Fibroblast of villous mesenchyme (primary cell): ENCODE results near the gene ADD2. TPM values are rescaled to one million over a fixed set of nuclear protein-coding genes. Genes with fewer than 3 reads are reported as not detected.
"Not testable (repeated sequence)": the region's sequence is repeated elsewhere in the genome, so short reads cannot be mapped to it uniquely, and the experiment has no call there.

ENCODE experiments used
- DNase-seq: peaks from one replicate; pipeline ENCODE4 v3.0.0-alpha.2; 2010; ENCODE audit warnings: low read depth
- H3K4me3 ChIP-seq: 2 replicates; pipeline ENCODE4 v1.5.1; 2011; ENCODE audit warnings: low read depth, mild to moderate bottlenecking, low read length
- CTCF ChIP-seq: IDR thresholded peaks from 2 replicates; pipeline ENCODE4 v1.5.1; 2012; ENCODE audit warnings: low read depth, mild to moderate bottlenecking, low read length; ENCODE audit not compliant: insufficient read depth
- total RNA-seq: library from RNA; depleted of rRNA; stranded (reverse); fragments of >200 nt; gene quantifications from 2 replicates; pipeline ENCODE4 v1.2.3, GENCODE V29; 2012

The ADD2 gene
- total RNA-seq, 1 donor = not detected

DNA sequence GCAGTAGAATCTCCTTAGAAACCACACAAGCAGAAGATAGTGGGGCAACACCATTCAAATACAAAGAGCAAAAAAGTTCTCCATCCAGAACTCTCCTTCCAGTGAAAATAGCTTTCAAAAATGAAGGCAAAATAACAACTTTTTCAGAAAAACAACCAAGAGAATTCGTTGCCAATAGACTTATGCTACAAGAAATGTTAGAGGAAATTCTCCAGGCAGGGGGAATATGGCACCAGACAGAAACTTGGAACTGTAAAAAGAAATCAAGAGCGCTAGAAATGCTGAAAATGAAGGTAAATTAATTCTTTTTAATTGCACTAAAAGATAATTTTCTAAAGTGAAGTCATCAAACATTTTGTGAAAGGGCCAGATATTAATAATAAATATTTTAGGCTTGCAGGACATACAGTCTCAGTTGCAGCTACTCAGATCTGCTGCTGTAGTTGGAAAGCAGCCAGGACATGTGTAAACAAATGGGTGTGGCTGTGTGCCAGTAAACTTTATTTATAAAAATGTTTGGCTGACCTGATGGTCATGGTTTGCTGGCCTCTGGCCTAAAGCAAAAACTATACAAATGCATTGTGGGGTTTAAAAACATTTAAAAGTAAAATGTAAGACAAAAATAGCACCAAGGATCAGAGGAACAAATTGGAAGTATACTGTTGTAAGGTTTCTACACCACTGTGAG lies 140.6 kb downstream of the ADD2 start:
- no peak overlapping the region for H3K4me3 ChIP-seq
- peak; percentile 36 for DNase-seq
- TF ChIP-seq CTCF = no peak

DNA sequence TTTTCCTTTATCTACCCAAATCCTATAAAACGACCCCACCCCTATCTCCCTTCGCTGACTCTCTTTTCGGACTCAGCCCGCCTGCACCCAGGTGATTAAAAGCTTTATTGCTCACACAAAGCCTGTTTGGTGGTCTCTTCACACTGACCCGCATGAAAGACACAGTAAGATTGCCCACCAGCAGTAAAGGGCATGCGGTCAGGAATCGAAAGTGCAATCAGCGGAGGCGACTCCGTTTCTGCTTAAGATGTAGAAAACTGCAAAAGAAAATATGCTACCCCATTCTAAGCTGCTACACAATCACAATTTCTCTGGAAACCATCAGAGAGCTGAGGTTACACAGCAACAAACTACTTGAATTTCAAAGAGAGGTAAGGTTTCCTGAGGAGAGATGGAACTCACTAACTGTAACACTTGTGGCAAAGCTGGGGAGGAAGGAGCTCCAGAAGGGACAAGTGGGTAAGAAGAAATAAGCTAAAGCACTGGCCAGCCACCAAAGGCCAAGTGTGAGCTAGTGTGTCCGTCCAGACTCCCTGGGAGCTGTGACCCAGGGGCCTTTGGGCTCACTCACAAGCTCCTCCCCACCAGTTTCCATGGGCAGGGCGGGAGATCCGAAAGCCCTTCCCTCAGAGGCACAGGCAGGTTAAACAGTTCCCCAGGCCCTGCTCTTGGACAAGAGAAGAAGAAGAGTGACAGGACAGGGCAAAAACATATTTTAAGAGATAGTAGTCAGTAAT lies 141.6 kb downstream of the ADD2 start:
- no peak overlapping the region for H3K4me3 ChIP-seq
- no peak for DNase-seq
- TF ChIP-seq CTCF = no peak

GRCh38 chr2:70621536-70621935 lies 146.5 kb downstream of the ADD2 start:
- not testable (repeated sequence) for DNase-seq, H3K4me3 ChIP-seq

GRCh38 chr2:70620020-70620419 lies 148.0 kb downstream of the ADD2 start:
- no peak for TF ChIP-seq CTCF
- no peak for DNase-seq

DNA sequence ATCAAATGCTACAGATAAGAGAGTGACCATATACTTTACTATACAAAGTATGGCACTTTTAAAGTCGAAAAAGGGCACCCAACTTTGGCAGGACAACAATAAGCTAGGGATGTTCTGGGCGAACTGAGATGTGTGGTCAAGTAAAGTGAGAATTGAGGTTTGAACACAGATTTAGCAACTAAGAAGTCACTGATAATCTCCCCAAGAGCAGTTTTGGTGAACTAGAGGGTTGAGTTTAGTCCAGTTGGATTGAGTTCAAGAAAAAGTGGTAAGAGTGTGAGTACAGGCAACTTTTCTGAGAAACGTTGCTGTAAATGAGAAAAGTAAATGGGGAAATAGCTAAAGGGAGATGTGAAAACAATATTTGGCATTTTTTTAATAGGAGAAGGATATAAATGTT lies 148.8 kb downstream of the ADD2 start:
- TF ChIP-seq CTCF = no peak
- H3K4me3 ChIP-seq = no peak overlapping the region
- DNase-seq = no peak

More at GRCh38 chr2:70620020-70620419, 148.0 kb downstream of the ADD2 start:
- H3K4me3 ChIP-seq = no peak overlapping the region

GRCh38 chr2:70616168-70616694 lies 151.8 kb downstream of the ADD2 start:
- H3K4me3 ChIP-seq = no peak overlapping the region
- no peak for DNase-seq
- TF ChIP-seq CTCF = no peak

- no peak for TF ChIP-seq CTCF
- no peak for DNase-seq
- no peak overlapping the region for H3K4me3 ChIP-seq
These were observed 152.8 kb downstream of the ADD2 start for GRCh38 chr2:70615222-70615621.
